ENCODE results near the gene SYT14.
"Not testable (repeated sequence)": the region's sequence is repeated elsewhere in the genome, so short reads cannot be mapped to it uniquely, and the experiment has no call there.

SYT14 gene

GRCh38 chr1:209895709-209896108 is 42.3 kb upstream of the SYT14 start:
- TF ChIP-seq HDGF (IDR thresholded peaks at IDR 0.05; ENCODE audit: borderline replicate concordance) (no peak), BHLHE40 (IDR thresholded peaks at IDR 0.05; ENCODE audit: borderline replicate concordance) (no peak), FOXK2 (IDR thresholded peaks at IDR 0.05) (no peak), LEF1 (IDR thresholded peaks at IDR 0.05; ENCODE audit: borderline replicate concordance) (no peak), SUZ12 (IDR thresholded peaks at IDR 0.05) (no peak), ELF4 (IDR thresholded peaks at IDR 0.05) (no peak), FOXA1 (IDR thresholded peaks at IDR 0.05) (no peak), L3MBTL2 (conservative IDR thresholded peaks at IDR 0.05) (no peak), FOXM1 (IDR thresholded peaks at IDR 0.05; ENCODE audit: borderline replicate concordance) (no peak), ZNF384 (IDR thresholded peaks at IDR 0.05) (no peak), PKNOX1 (IDR thresholded peaks at IDR 0.05) (no peak), NFRKB (IDR thresholded peaks at IDR 0.05) (no peak), ARNT (IDR thresholded peaks at IDR 0.05) (no peak), CTBP1 (IDR thresholded peaks at IDR 0.05; ENCODE audit: borderline replicate concordance) (no peak), SP1 (IDR thresholded peaks at IDR 0.05) (no peak), TARDBP (IDR thresholded peaks at IDR 0.05) (no peak)
- CTCF ChIA-PET = interaction anchor here (1.0 kb wide), 1 partner anchor 9 kb away, joined by 3 read pairs; no protein-coding TSS in a partner anchor
- POLR2A ChIA-PET = no interaction called here
- DNase-seq (ENCODE audit: extremely low spot score) = peak; percentile 0

- TF ChIP-seq BHLHE40 (IDR thresholded peaks at IDR 0.05; ENCODE audit: borderline replicate concordance) (no peak), ZNF384 (IDR thresholded peaks at IDR 0.05) (no peak), LEF1 (IDR thresholded peaks at IDR 0.05; ENCODE audit: borderline replicate concordance) (no peak), SP1 (IDR thresholded peaks at IDR 0.05) (no peak), FOXM1 (IDR thresholded peaks at IDR 0.05; ENCODE audit: borderline replicate concordance) (no peak)
- peak; percentile 0 for DNase-seq (ENCODE audit: extremely low spot score)
- ChIA-PET POLR2A (no interaction called here), CTCF (interaction anchor here (1.0 kb wide), 1 partner anchor 10 kb away, joined by 3 read pairs; no protein-coding TSS in a partner anchor)
Measured at GRCh38 chr1:209896346-209896745, 41.7 kb upstream of the SYT14 start.

- POLR2A ChIA-PET, CTCF ChIA-PET: not testable (repeated sequence)
Measured at GRCh38 chr1:209898271-209898670, 39.7 kb upstream of the SYT14 start.

GRCh38 chr1:209898851-209899250 is 39.2 kb upstream of the SYT14 start:
- DNase-seq (ENCODE audit: extremely low spot score); POLR2A ChIA-PET; CTCF ChIA-PET: not testable (repeated sequence)

More at GRCh38 chr1:209898271-209898670, 39.7 kb upstream of the SYT14 start:
- not testable (repeated sequence) for DNase-seq (ENCODE audit: extremely low spot score)

- peak; percentile 68 for DNase-seq (ENCODE audit: extremely low spot score)
- ChIA-PET CTCF (interaction anchor here (0.5 to 1.6 kb wide), 9 partner anchors 9 to 1176 kb away, joined by 3 to 7 read pairs (median 4); no protein-coding TSS in a partner anchor), POLR2A (no interaction called here)
- no peak for TF ChIP-seq ELF4 (IDR thresholded peaks at IDR 0.05)
- no peak for TF ChIP-seq PKNOX1 (IDR thresholded peaks at IDR 0.05)
- TF ChIP-seq LEF1 (IDR thresholded peaks at IDR 0.05; ENCODE audit: borderline replicate concordance) = no peak
- no peak for TF ChIP-seq FOXM1 (IDR thresholded peaks at IDR 0.05; ENCODE audit: borderline replicate concordance)
- no peak for TF ChIP-seq FOXK2 (IDR thresholded peaks at IDR 0.05)
- TF ChIP-seq FOXA1 (IDR thresholded peaks at IDR 0.05) = no peak
- no peak for TF ChIP-seq ARNT (IDR thresholded peaks at IDR 0.05)
- no peak for TF ChIP-seq NFRKB (IDR thresholded peaks at IDR 0.05)
- TF ChIP-seq TARDBP (IDR thresholded peaks at IDR 0.05) = no peak
- TF ChIP-seq L3MBTL2 (conservative IDR thresholded peaks at IDR 0.05) = no peak
- TF ChIP-seq BHLHE40 (IDR thresholded peaks at IDR 0.05; ENCODE audit: borderline replicate concordance) = no peak
- no peak for TF ChIP-seq SP1 (IDR thresholded peaks at IDR 0.05)
- no peak for TF ChIP-seq SUZ12 (IDR thresholded peaks at IDR 0.05)
- TF ChIP-seq ZNF384 (IDR thresholded peaks at IDR 0.05) = no peak
- TF ChIP-seq HDGF (IDR thresholded peaks at IDR 0.05; ENCODE audit: borderline replicate concordance) = no peak
Measured at GRCh38 chr1:209899948-209900347, 38.1 kb upstream of the SYT14 start.

GRCh38 chr1:209900734-209901133 is 37.3 kb upstream of the SYT14 start:
- TF ChIP-seq PKNOX1 (IDR thresholded peaks at IDR 0.05) (no peak), FOXK2 (IDR thresholded peaks at IDR 0.05) (no peak), FOXA1 (IDR thresholded peaks at IDR 0.05) (no peak), SUZ12 (IDR thresholded peaks at IDR 0.05) (no peak), HDGF (IDR thresholded peaks at IDR 0.05; ENCODE audit: borderline replicate concordance) (no peak), LEF1 (IDR thresholded peaks at IDR 0.05; ENCODE audit: borderline replicate concordance) (no peak), L3MBTL2 (conservative IDR thresholded peaks at IDR 0.05) (no peak), SP1 (IDR thresholded peaks at IDR 0.05) (no peak)
- CTCF ChIA-PET = interaction anchor here (1.4 to 1.6 kb wide), 5 partner anchors 12 to 89 kb away, joined by 4 to 7 read pairs (median 5); no protein-coding TSS in a partner anchor
- POLR2A ChIA-PET = no interaction called here
- DNase-seq (ENCODE audit: extremely low spot score) = peak; percentile 5

GRCh38 chr1:209901211-209901610 is 36.8 kb upstream of the SYT14 start:
- CTCF ChIA-PET = interaction anchor here (1.6 kb wide), 1 partner anchor 11 kb away, joined by 6 read pairs; no protein-coding TSS in a partner anchor
- POLR2A ChIA-PET = no interaction called here
- TF ChIP-seq FOXK2 (IDR thresholded peaks at IDR 0.05) (no peak), TARDBP (IDR thresholded peaks at IDR 0.05) (no peak), ZNF384 (IDR thresholded peaks at IDR 0.05) (no peak), BHLHE40 (IDR thresholded peaks at IDR 0.05; ENCODE audit: borderline replicate concordance) (no peak), NFRKB (IDR thresholded peaks at IDR 0.05) (no peak), SUZ12 (IDR thresholded peaks at IDR 0.05) (no peak), HDGF (IDR thresholded peaks at IDR 0.05; ENCODE audit: borderline replicate concordance) (no peak)
- peak; percentile 0 for DNase-seq (ENCODE audit: extremely low spot score)

- POLR2A ChIA-PET = interaction anchor here (1.1 kb wide), 1 partner anchor 7 kb away, joined by 3 read pairs; no protein-coding TSS in a partner anchor
- CTCF ChIA-PET; DNase-seq (ENCODE audit: extremely low spot score): not testable (repeated sequence)
Measured at GRCh38 chr1:209904774-209905173, 33.2 kb upstream of the SYT14 start.

Data from HEK293T (cell line).